Renal cortical epithelial cell (primary cell): ENCODE data around the gene BTK. TPM values are rescaled to one million over a fixed set of nuclear protein-coding genes. Genes with fewer than 3 reads are reported as not detected.

Source experiments
- DNase-seq: peaks from one replicate; pipeline ENCODE4 v3.0.0-alpha.2; 2011; ENCODE audit warnings: low read depth
- total RNA-seq: library from RNA; depleted of rRNA; stranded (reverse); fragments of >200 nt; gene quantifications from 2 replicates; pipeline ENCODE4 v1.2.3, GENCODE V29; 2014

The BTK gene
- total RNA-seq = not detected in 2 replicates

- no peak for DNase-seq
These were observed at the start of gene BTK for GRCh38 chrX:101385795-101386541. Gene BTK, minus strand, starts transcription at chrX:101386191. Its CDS starts 10,907 bp downstream, at chrX:101375284.

DNA sequence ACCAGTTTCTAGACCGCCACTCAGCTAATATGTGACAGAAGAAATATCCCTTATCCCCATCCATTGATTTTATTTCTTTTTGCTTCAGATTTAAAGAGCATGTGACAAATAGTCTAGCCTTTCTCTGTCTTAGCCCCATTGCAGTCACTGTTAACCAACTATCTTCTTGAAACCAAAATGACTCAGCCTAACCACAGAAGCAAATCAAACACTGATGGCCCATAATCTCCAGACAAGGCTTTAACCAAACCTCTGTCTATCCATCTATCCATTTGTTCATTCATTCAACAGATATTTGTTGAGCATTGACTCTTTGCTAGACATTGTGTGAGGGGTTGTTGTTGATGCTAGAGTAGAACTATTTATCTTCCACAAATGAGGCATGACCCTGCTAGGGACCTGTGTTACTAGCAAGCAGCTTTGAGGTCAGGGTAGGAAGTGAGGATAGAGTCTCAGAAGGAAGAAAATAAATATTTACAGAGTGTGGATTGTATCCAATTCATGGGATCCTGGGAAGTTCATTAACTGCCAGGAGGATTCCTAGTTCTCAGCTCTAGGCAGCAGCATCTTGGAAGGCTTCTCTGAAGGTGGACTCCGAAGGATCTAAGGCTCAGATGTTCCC lies 44.6 kb upstream of the BTK start:
- peak; percentile 54 for DNase-seq

DNA sequence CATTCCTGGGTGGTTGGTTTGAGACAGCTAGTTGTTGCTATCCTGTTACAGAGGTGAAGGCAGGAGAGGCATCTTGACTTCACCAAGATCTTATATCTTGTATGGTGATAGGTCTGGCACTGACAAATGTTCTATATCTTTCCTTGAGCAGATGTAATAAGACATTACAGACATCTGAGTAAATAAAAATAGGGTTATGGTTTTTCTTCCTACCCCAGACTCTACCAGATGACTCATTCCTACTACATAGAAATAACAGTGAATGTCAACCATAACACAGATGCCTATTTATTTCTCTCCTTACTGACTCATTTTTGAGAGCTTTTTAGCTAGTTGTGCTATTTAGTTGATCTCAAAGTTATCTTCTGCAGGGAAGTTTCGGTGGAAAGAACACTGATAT lies 43.9 kb upstream of the BTK start:
- DNase-seq = peak; percentile 47

- DNase-seq = no peak
These were observed 42.0 kb upstream of the BTK start for GRCh38 chrX:101427954-101428353.

- no peak for DNase-seq
These were observed 33.5 kb upstream of the BTK start for GRCh38 chrX:101419489-101419888.

- no peak for DNase-seq
These were observed 32.2 kb upstream of the BTK start for GRCh38 chrX:101417981-101418841.

DNA sequence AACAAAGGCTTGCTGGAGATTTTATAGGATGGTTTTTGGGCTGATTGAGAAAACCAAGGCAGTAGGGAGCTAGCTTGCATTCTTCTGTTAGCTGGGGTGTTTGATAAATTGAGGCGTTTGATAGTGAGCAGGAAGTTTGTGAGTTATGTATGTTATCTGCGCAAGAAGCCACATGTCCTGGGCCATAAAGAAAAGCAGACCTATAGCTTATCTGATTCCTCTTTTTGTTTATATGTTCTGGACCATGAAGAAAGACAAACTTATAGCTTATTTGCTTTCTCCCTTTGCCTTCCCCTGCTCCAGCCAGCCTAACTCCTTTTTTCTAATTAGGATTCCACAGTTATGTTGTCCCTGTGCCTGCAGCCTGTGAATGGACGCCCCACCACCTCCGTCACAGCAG lies 31.2 kb upstream of the BTK start:
- no peak for DNase-seq

GRCh38 chrX:101416691-101417090 lies 30.7 kb upstream of the BTK start:
- DNase-seq = no peak

DNA sequence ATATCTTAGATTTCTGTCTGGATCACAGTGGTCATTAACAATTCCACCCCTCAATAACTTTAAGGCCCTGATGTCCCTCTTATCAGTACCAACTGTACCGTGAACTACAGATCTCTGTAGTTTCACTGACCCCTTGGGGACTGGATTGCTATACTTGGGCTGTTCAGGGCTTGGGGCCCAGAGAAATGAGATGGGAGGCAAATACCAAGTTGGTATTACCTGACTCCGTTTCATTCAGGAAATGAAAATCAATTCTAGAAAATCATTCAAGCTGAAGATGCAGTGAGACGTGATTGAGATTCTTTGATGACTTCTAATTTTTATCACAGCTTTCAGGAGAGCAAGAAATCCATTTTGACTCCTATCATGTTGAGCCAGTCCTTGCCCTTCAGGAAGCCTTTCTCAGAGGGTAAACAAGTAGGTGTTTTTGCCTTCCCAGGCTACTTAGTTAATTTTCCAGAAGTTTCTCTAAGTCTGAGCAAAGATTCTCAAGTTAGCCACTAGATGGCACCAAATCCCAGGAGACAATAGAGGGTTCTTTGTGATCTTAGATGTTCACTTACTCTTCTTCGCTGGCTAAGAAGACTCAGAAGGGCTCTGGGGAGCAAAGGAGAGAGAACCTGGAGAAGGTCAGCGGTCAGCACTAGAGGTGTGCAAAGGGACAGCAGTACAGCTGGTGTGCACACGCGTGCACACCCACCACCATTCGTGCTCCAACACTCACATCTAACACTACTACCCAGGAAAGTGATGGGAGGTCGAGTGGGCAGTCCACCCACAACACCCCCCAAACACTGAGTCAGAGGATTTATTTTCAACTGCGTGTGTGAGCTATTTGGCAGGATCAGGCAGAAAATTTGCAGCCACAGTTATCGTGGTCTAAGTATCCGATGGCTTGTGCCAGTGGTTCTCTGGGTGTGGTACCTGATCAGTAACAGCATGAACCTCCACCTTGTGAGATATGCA lies 29.5 kb upstream of the BTK start:
- DNase-seq = peak; percentile 81

GRCh38 chrX:101411984-101412383 lies 26.0 kb upstream of the BTK start:
- DNase-seq = no peak

- no peak for DNase-seq
These were observed 24.5 kb upstream of the BTK start for GRCh38 chrX:101410461-101410860.

- no peak for DNase-seq
These were observed 23.1 kb upstream of the BTK start for GRCh38 chrX:101409043-101409442.

DNA sequence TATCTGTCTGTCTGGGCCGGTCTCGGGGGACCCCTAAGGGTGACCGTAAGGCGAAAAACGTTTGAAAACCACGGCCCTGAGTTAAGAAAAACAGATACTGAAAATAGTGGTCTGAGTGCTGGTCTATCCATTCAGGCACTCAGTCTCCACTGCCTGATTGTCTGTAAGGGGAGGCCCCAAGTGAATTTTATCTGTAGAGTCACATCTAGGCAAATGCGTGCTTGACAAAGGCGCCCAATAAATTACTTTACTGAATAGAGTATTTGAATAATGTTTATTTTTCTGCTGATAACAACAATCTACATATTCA lies 22.5 kb upstream of the BTK start:
- no peak for DNase-seq

DNA sequence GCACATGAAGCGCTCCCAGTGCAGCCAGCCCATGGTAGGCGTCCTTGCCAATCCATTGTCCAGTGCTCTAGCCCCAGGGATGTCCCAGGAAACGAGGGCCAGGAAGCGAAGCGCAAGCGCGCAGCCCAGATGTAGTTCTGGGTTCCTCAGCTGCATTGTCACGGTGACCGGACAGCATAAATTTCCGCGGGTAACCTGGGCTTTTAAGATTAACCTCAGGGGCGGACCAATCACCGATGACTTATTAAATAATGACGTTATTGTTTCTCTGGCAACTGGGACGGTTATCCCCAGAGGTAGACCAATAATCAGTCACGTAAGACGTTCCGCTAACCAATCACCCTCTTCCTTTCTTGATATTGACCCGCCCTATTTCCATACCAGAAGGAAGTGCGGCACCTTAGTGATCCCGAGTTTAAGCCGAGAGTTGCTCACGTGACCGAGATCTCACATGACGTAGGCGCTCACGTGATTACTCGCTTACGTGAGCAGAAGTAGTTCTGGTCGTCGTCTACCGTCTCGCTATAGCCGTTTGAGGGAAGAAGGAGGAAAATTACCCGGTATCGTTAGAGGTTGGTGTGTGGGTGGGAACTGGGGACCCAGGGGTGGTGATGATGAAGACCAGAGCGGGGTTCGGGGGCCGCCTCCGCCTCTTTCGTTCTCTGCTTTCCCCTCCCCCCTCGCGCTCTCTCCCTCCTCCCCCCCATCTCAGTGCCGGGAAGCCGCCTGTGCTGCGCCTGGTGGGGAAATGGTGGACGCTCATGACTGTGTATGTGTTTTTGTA lies 21.9 kb upstream of the BTK start, which contains the start of the genes GLA and HNRNPH2:
TSS of gene GLA (minus strand) at position 178 of the 784 bp plus-strand sequence. CDS start at position 156, 22 bp downstream.
TSS of gene HNRNPH2 (plus strand) at position 475 of the 784 bp plus-strand sequence. CDS start 3,767 bp downstream, outside the sequence.
- peak; percentile 99 for DNase-seq

DNA sequence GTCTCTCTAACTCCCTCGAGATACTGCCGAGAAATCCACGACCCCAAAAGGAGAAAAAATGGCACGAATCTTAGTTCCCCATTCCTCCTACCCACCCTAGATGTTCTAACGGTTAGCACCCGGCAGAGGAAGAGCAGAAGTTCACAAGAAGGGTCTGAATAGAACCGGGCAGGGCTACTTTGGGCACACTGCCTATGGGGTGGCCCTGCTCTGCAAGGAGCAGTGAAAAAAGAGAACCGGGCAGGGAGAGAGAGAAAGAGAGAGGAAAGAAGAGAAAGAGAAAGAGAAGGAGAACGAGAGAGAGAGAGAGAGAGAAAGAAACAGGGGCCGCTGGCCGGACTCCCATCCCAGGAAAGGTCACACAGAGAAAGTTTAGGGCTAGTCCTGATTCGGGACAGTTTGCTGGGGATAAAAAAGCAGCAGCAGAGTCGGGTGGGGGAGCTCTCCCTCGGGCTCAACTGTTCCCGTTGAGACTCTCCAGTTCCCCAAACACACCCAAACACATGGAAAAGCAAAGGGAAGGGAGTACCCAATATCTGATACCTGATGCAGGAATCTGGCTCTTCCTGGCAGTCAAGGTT lies 21.3 kb upstream of the BTK start:
- DNase-seq = no peak

DNA sequence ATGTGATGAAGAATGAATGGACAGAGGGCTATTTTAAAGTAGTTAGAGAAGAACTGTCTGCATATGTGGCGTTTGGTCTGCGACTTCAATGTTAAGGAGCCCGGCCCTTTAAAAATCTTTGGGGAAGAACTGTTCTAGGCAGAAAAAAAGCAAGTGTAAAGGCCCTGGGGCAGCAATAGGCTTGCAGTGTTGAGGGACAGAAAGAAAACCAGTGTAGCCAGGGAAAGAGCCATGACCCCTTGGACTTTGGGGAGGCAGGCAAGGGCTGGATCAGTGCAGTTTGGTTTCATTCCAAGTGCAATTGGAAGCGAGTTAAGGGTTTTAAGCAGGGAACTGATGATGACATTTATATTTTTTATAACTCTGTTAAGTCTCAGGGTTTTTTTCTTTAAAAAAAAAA lies 13.8 kb upstream of the BTK start:
- no peak for DNase-seq

DNA sequence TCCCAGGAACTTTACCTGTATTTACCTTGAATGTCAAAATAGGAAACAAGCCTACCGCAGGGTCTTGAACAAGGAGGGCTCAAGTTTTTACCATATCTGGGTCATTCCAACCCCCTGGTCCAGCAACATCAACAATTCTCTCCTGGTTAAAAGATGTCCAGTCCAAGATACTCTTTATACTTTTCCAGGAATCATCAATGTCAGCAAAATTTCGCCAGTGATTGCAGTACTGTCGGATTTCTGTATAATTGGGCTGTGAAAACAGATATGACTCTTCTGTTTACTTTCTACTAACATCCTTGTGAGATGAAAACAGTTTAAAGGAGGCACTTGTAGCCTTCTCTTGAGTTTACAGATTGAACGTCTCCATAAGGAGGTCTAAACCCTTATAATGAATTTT lies 12.7 kb upstream of the BTK start:
- DNase-seq = no peak

DNA sequence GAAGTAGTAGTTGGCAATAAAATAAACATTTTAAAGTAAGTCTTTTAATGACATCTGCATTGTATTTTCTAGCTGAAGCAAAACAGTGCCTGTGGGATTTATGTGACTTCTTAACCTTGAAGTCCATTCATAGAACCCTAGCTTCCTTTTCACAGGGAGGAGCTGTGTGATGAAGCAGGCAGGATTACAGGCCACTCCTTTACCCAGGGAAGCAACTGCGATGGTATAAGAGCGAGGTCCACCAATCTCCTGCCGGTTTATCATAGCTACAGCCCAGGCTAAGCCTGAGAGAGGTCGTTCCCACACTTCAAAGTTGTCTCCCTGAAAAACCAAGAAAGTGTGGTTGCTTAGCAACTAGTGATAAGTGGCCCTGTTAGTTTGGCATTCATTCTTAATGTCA lies 11.8 kb upstream of the BTK start:
- peak; percentile 75 for DNase-seq

DNA sequence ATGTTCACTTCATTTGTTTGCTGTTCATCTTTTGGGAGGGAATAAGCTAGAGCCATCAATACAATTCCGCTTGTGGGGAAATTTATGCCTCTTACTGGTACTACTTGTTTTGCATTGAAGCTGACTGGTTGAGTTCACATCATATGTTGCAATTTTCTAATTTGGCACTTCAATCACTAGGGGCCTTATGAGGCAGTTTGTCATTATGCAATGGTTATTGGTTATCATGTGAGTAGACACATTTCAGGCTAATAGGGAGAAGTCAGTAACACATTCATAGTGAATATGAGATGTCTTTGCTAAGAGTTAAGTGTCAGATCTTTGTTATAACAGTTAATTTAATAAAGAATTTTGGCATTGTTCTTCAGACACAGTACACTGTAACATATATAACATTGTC lies 9.8 kb upstream of the BTK start:
- DNase-seq = peak; percentile 39

GRCh38 chrX:101394372-101394771 lies 8.4 kb upstream of the BTK start:
- DNase-seq = no peak
